Measurements from ENCODE around the gene VPS37B.

Gene VPS37B

GRCh38 chr12:122856999-122857671, 38.8 kb downstream of the VPS37B start:
- Histone ChIP-seq H3K36me3 (replicated peaks; ENCODE audit: insufficient read depth, low read length) (no peaks in the 10 kb centered on the region), H4K20me1 (ENCODE audit: insufficient read depth, low read length) (no peaks in the 10 kb centered on the region), H3F3A (ENCODE audit: insufficient read depth, low read length) (no peaks in the 10 kb centered on the region), H3K79me2 (ENCODE audit: low read length) (no peaks in the 10 kb centered on the region), H3K27ac (ENCODE audit: low read length) (no peak overlapping the region), H3K9me2 (replicated peaks; ENCODE audit: insufficient read depth, low read length) (no peaks in the 10 kb centered on the region), H3K4me1 (ENCODE audit: low read length) (no peaks in the 10 kb centered on the region), H3K9me3 (replicated peaks; ENCODE audit: insufficient read depth, low read length) (no peaks in the 10 kb centered on the region), H3K4me2 (ENCODE audit: low read depth, low read length) (no peak overlapping the region), H2AFZ (ENCODE audit: low read length) (no peak overlapping the region), H3K27me3 (replicated peaks; ENCODE audit: insufficient read depth, low read length) (no peaks in the 10 kb centered on the region), H3K4me3 (ENCODE audit: low read length) (no peak overlapping the region), H3K9ac (ENCODE audit: low read length) (no peak overlapping the region)
- DNase-seq, result no peak
- TF ChIP-seq EZH2phosphoT487 (IDR thresholded peaks at IDR 0.05; ENCODE audit: low read length), result no peak
- TF ChIP-seq EZH2 (optimal IDR thresholded peaks at IDR 0.05; ENCODE audit: low read depth, low read length), result no peak
- TF ChIP-seq CTCF (IDR thresholded peaks at IDR 0.05; ENCODE audit: low read length), result no peak

- no peak for DNase-seq
These were observed 39.7 kb downstream of the VPS37B start for GRCh38 chr12:122855928-122856831.

GRCh38 chr12:122855071-122855829, 40.7 kb downstream of the VPS37B start:
- no peaks in the 10 kb centered on the region for H3K27me3 ChIP-seq (replicated peaks; ENCODE audit: insufficient read depth, low read length)
- TF ChIP-seq CTCF (IDR thresholded peaks at IDR 0.05; ENCODE audit: low read length) (no peak), EZH2 (optimal IDR thresholded peaks at IDR 0.05; ENCODE audit: low read depth, low read length) (no peak), EZH2phosphoT487 (IDR thresholded peaks at IDR 0.05; ENCODE audit: low read length) (no peak)
- H3F3A ChIP-seq (ENCODE audit: insufficient read depth, low read length), result no peaks in the 10 kb centered on the region
- no peak overlapping the region for H3K4me2 ChIP-seq (ENCODE audit: low read depth, low read length)
- H3K9me3 ChIP-seq (replicated peaks; ENCODE audit: insufficient read depth, low read length), result no peaks in the 10 kb centered on the region
- no peak overlapping the region for H3K27ac ChIP-seq (ENCODE audit: low read length)
- no peak overlapping the region for H2AFZ ChIP-seq (ENCODE audit: low read length)
- H3K9ac ChIP-seq (ENCODE audit: low read length), result no peak overlapping the region
- no peaks in the 10 kb centered on the region for H3K79me2 ChIP-seq (ENCODE audit: low read length)
- H3K36me3 ChIP-seq (replicated peaks; ENCODE audit: insufficient read depth, low read length), result no peaks in the 10 kb centered on the region
- no peaks in the 10 kb centered on the region for H4K20me1 ChIP-seq (ENCODE audit: insufficient read depth, low read length)
- H3K9me2 ChIP-seq (replicated peaks; ENCODE audit: insufficient read depth, low read length), result no peaks in the 10 kb centered on the region
- no peak overlapping the region for H3K4me3 ChIP-seq (ENCODE audit: low read length)
- H3K4me1 ChIP-seq (ENCODE audit: low read length), result no peaks in the 10 kb centered on the region
- no peak for DNase-seq

More at GRCh38 chr12:122855928-122856831, 39.7 kb downstream of the VPS37B start:
- H3K9ac ChIP-seq (ENCODE audit: low read length), result no peak overlapping the region
- no peaks in the 10 kb centered on the region for H3K27me3 ChIP-seq (replicated peaks; ENCODE audit: insufficient read depth, low read length)
- H3K9me2 ChIP-seq (replicated peaks; ENCODE audit: insufficient read depth, low read length), result no peaks in the 10 kb centered on the region
- no peaks in the 10 kb centered on the region for H3K4me1 ChIP-seq (ENCODE audit: low read length)
- H3K4me3 ChIP-seq (ENCODE audit: low read length), result no peak overlapping the region
- no peaks in the 10 kb centered on the region for H3F3A ChIP-seq (ENCODE audit: insufficient read depth, low read length)
- H4K20me1 ChIP-seq (ENCODE audit: insufficient read depth, low read length), result no peaks in the 10 kb centered on the region
- H3K9me3 ChIP-seq (replicated peaks; ENCODE audit: insufficient read depth, low read length), result no peaks in the 10 kb centered on the region
- no peak overlapping the region for H3K4me2 ChIP-seq (ENCODE audit: low read depth, low read length)
- no peaks in the 10 kb centered on the region for H3K79me2 ChIP-seq (ENCODE audit: low read length)
- H2AFZ ChIP-seq (ENCODE audit: low read length), result no peak overlapping the region
- no peaks in the 10 kb centered on the region for H3K36me3 ChIP-seq (replicated peaks; ENCODE audit: insufficient read depth, low read length)
- no peak overlapping the region for H3K27ac ChIP-seq (ENCODE audit: low read length)
- TF ChIP-seq EZH2 (optimal IDR thresholded peaks at IDR 0.05; ENCODE audit: low read depth, low read length), result no peak
- no peak for TF ChIP-seq CTCF (IDR thresholded peaks at IDR 0.05; ENCODE audit: low read length)
- TF ChIP-seq EZH2phosphoT487 (IDR thresholded peaks at IDR 0.05; ENCODE audit: low read length), result no peak
